Kidney epithelial cell (primary cell): ENCODE data around the gene SCPEP1. TPM values are rescaled to one million over a fixed set of nuclear protein-coding genes. Genes with fewer than 3 reads are reported as not detected.
"Not testable (repeated sequence)": the region's sequence is repeated elsewhere in the genome, so short reads cannot be mapped to it uniquely, and the experiment has no call there.

Experiments used
- DNase-seq: peaks from one replicate; pipeline ENCODE4 v3.0.0-alpha.2; 2010; ENCODE audit warnings: low read depth
- H3K27me3 ChIP-seq: 2 replicates; pipeline ENCODE4 v1.6.0; 2011; ENCODE audit warnings: low read length; ENCODE audit not compliant: control insufficient read depth, insufficient read depth
- H3K36me3 ChIP-seq: 2 replicates; pipeline ENCODE4 v1.5.1; 2011; ENCODE audit warnings: low read length; ENCODE audit not compliant: control insufficient read depth, insufficient read depth
- H3K4me3 ChIP-seq: 2 replicates; pipeline ENCODE4 v1.5.1; 2011; ENCODE audit warnings: low read depth, mild to moderate bottlenecking, control low read depth, low read length
- CTCF ChIP-seq: IDR thresholded peaks from 2 replicates; pipeline ENCODE4 v1.5.1; 2011; ENCODE audit warnings: mild to moderate bottlenecking, moderate library complexity, low read length, control low read depth, inconsistent platforms; ENCODE audit not compliant: insufficient read depth, poor library complexity, severe bottlenecking
- total RNA-seq: library from RNA; depleted of rRNA; stranded (reverse); fragments of >200 nt; gene quantifications from 2 replicates; pipeline ENCODE4 v1.2.3, GENCODE V29; 2015

SCPEP1 gene
- total RNA-seq, 1 donor from 2014 or later: 24.8 TPM

GRCh38 chr17:56979091-56979480, 1.2 kb downstream of the SCPEP1 start:
- Histone ChIP-seq H3K36me3 (no peaks in the 10 kb centered on the region), H3K4me3 (no peak overlapping the region), H3K27me3 (no peaks in the 10 kb centered on the region)
- DNase-seq: no peak
- TF ChIP-seq CTCF: no peak

- not testable (repeated sequence) for H3K4me3 ChIP-seq, DNase-seq, H3K27me3 ChIP-seq, H3K36me3 ChIP-seq
These were observed 2.6 kb downstream of the SCPEP1 start for GRCh38 chr17:56980526-56980925.

GRCh38 chr17:56982312-56982711, 4.4 kb downstream of the SCPEP1 start:
- Histone ChIP-seq H3K36me3 (no peaks in the 10 kb centered on the region), H3K27me3 (no peaks in the 10 kb centered on the region), H3K4me3 (no peak overlapping the region)
- DNase-seq: no peak
- TF ChIP-seq CTCF: no peak

GRCh38 chr17:56983366-56983765, 5.4 kb downstream of the SCPEP1 start:
- Histone ChIP-seq H3K27me3 (no peaks in the 10 kb centered on the region), H3K36me3 (no peaks in the 10 kb centered on the region), H3K4me3 (no peak overlapping the region)
- no peak for DNase-seq
- TF ChIP-seq CTCF: no peak

- H3K36me3 ChIP-seq: no peaks in the 10 kb centered on the region
- H3K27me3 ChIP-seq: no peaks in the 10 kb centered on the region
- no peak for TF ChIP-seq CTCF
- H3K4me3 ChIP-seq: no peak overlapping the region
- no peak for DNase-seq
These were observed 7.6 kb downstream of the SCPEP1 start for GRCh38 chr17:56985371-56986162.

GRCh38 chr17:56987283-56987834, 9.4 kb downstream of the SCPEP1 start:
- Histone ChIP-seq H3K27me3 (no peaks in the 10 kb centered on the region), H3K4me3 (no peak overlapping the region), H3K36me3 (no peaks in the 10 kb centered on the region)
- no peak for DNase-seq
- no peak for TF ChIP-seq CTCF
